GM23248 (cell line): ENCODE measurements around the gene WWC1. TPM values are rescaled to one million over a fixed set of nuclear protein-coding genes. Genes with fewer than 3 reads are reported as not detected.
A peak's percentile ranks its signal among the peaks of the same experiment; 100 is the strongest.

Source experiments
- DNase-seq: peaks from one replicate; pipeline ENCODE4 v3.0.0-alpha.2; 2015
- H2AFZ ChIP-seq: fragments of 200-600 bp; sonication (generic); 2 replicates; pipeline ENCODE4 v1.6.1; 2016; ENCODE audit warnings: antibody characterized with exemption
- H3F3A ChIP-seq: fragments of 200-600 bp; sonication (generic); 2 replicates; pipeline ENCODE4 v1.6.1; 2016; ENCODE audit warnings: mild to moderate bottlenecking, antibody characterized with exemption, mixed run types; ENCODE audit not compliant: insufficient read depth
- H3K27ac ChIP-seq: fragments of 200-600 bp; sonication (generic); 2 replicates; pipeline ENCODE4 v1.5.1; 2016; ENCODE audit warnings: mild to moderate bottlenecking
- H3K27me3 ChIP-seq: fragments of 200-600 bp; sonication (generic); replicated peaks from 2 replicates; pipeline ENCODE4 v1.6.1; 2016; ENCODE audit warnings: mild to moderate bottlenecking; ENCODE audit not compliant: insufficient read depth
- H3K36me3 ChIP-seq: fragments of 200-600 bp; sonication (generic); 2 replicates; pipeline ENCODE4 v1.6.1; 2016; ENCODE audit warnings: low read depth, mild to moderate bottlenecking
- H3K4me1 ChIP-seq: fragments of 200-600 bp; sonication (generic); 2 replicates; pipeline ENCODE4 v1.6.1; 2016; ENCODE audit warnings: mild to moderate bottlenecking; ENCODE audit not compliant: insufficient read depth
- H3K4me2 ChIP-seq: fragments of 200-600 bp; sonication (generic); one replicate; pipeline ENCODE4 v1.6.1; 2016; ENCODE audit warnings: mild to moderate bottlenecking; ENCODE audit not compliant: unreplicated experiment
- H3K4me3 ChIP-seq: fragments of 200-600 bp; sonication (generic); 2 replicates; pipeline ENCODE4 v1.5.1; 2016; ENCODE audit warnings: mild to moderate bottlenecking
- H3K79me2 ChIP-seq: fragments of 200-600 bp; sonication (generic); 2 replicates; pipeline ENCODE4 v1.6.1; 2016; ENCODE audit warnings: mild to moderate bottlenecking; ENCODE audit not compliant: insufficient read depth
- H3K9ac ChIP-seq: fragments of 200-600 bp; sonication (generic); 2 replicates; pipeline ENCODE4 v1.6.1; 2016; ENCODE audit warnings: mild to moderate bottlenecking
- H3K9me2 ChIP-seq: fragments of 200-600 bp; sonication (generic); 2 replicates; pipeline ENCODE4 v1.6.1; 2016; ENCODE audit warnings: mixed run types, mild to moderate bottlenecking, moderate library complexity; ENCODE audit not compliant: insufficient read depth
- H3K9me3 ChIP-seq: fragments of 200-600 bp; sonication (generic); one replicate; pipeline ENCODE4 v1.6.1; 2017; ENCODE audit warnings: low read depth
- H4K20me1 ChIP-seq: fragments of 200-600 bp; sonication (generic); 2 replicates; pipeline ENCODE4 v1.6.0; 2016; ENCODE audit not compliant: insufficient read depth
- EZH2 ChIP-seq: fragments of 200-600 bp; sonication (generic); IDR thresholded peaks from 2 replicates; pipeline ENCODE4 v1.6.1; 2018; ENCODE audit warnings: antibody characterized with exemption, mild to moderate bottlenecking; ENCODE audit not compliant: insufficient read depth, poor library complexity, severe bottlenecking
- EZH2phosphoT487 ChIP-seq: fragments of 200-600 bp; sonication (generic); IDR thresholded peaks from 2 replicates; pipeline ENCODE4 v1.6.1; 2018; ENCODE audit warnings: antibody characterized with exemption, moderate library complexity, mild to moderate bottlenecking, low read depth; ENCODE audit not compliant: insufficient read depth
- WGBS, 2 experiments: methylation state at CpG; one replicate each; pipeline ENCODE4 v1.1.6; 2015 to 2017; ENCODE audit warnings: low lambda C conversion rate in 2 of 2, low coverage in 1 of 2; ENCODE audit errors: missing lambda C conversion rate in 2 of 2; 5-methylcytosine and 5-hydroxymethylcytosine counted together
- in situ Hi-C: fragments of 300-500 bp; cut with MboI; formaldehyde crosslinking; loops from 2 replicates; pipeline ENCODE4 v1.15.0; 2020
- polyA plus RNA-seq: library from polyadenylated mRNA; unstranded; fragments of >200 nt; fragmentation: Nextera tagmentation; extraction: Ambion mirVana; gene quantifications from 2 replicates; pipeline ENCODE4 v1.2.1, GENCODE V29; 2016
- total RNA-seq: library from RNA; depleted of rRNA; stranded (reverse); fragments of >200 nt; shearing (Covaris generic); gene quantifications from 2 replicates; pipeline ENCODE4 v1.2.3, GENCODE V29; 2014; rRNA removed

The WWC1 gene
- total and polyA plus RNA-seq, 2 experiments from 2014 or later, result 1.8 to 7.1 TPM

- H3K27me3 ChIP-seq, result no peaks in the 10 kb centered on the region
- H3K4me1 ChIP-seq, result no peaks in the 10 kb centered on the region
- H3K9me3 ChIP-seq, result no peaks in the 10 kb centered on the region
- H3F3A ChIP-seq, result peaks cover 8% of the 10 kb centered on the region; the same call in 1 of the 2 replicates
- H4K20me1 ChIP-seq, result no peaks in the 10 kb centered on the region
- peak; percentile 9 for DNase-seq
- H3K79me2 ChIP-seq, result no peaks in the 10 kb centered on the region; the same call in 1 of the 2 replicates
- no peak overlapping the region for H3K27ac ChIP-seq
- H3K9me2 ChIP-seq, result no peaks in the 10 kb centered on the region
- no peak overlapping the region for H3K4me3 ChIP-seq
- in situ Hi-C loops, result no loop called here
- TF ChIP-seq EZH2phosphoT487, result no peak
- no peak for TF ChIP-seq EZH2
- H3K4me2 ChIP-seq, result no peak overlapping the region
- H3K36me3 ChIP-seq, result peaks cover 98% of the 10 kb centered on the region
- H3K9ac ChIP-seq, result no peak overlapping the region
- no peak overlapping the region for H2AFZ ChIP-seq
- WGBS, 2 experiments, result 100% methylated on average over 2 of the region's 2 CpGs
Observed at GRCh38 chr5:168513861-168514428, 222.5 kb downstream of the WWC1 start.

Other genes with a start within 250 kb of the WWC1 start
- gene RARS1, start 194.8 kb downstream of the WWC1 start, total RNA-seq, result 180 and 215 TPM in 2 replicates
- 108 and 118 TPM in 2 replicates for gene RARS1, start 194.8 kb downstream of the WWC1 start, polyA plus RNA-seq
- gene FBLL1, start 237.7 kb downstream of the WWC1 start, total RNA-seq, result 1.3 TPM in 1 of 2 replicates, not detected in the other
- gene FBLL1, start 237.7 kb downstream of the WWC1 start, polyA plus RNA-seq, result 0.16 TPM in 1 of 2 replicates, not detected in the other